RWPE2 (cell line): Measurements from ENCODE around the gene SKP2.

Experiments
- ATAC-seq: fragments of 200-7000 bp; cut with Tn5 transposase; 3 replicates; pipeline ENCODE4 v1.9.1; 2021; ENCODE audit warnings: low read depth
- DNase-seq: peaks from one replicate; pipeline ENCODE4 v3.0.0-alpha.2; 2020; ENCODE audit warnings: low spot score
- H3K27ac ChIP-seq: fragments of 450-650 bp; 2 replicates; pipeline ENCODE4 v1.5.1; 2017; ENCODE audit warnings: mild to moderate bottlenecking; ENCODE audit not compliant: poor library complexity, severe bottlenecking
- H3K27me3 ChIP-seq: fragments of 250-450 bp; sonication (Bioruptor Pico); 2 replicates; pipeline ENCODE4 v1.5.1; 2021; ENCODE audit warnings: mild to moderate bottlenecking, moderate library complexity; ENCODE audit not compliant: insufficient read depth, poor library complexity, severe bottlenecking
- H3K36me3 ChIP-seq: fragments of 250-450 bp; sonication (Bioruptor Pico); 2 replicates; pipeline ENCODE4 v1.5.1; 2020; ENCODE audit warnings: low read depth, mild to moderate bottlenecking, moderate library complexity
- H3K4me1 ChIP-seq: fragments of 250-450 bp; sonication (Bioruptor Pico); 2 replicates; pipeline ENCODE4 v1.5.1; 2021; ENCODE audit warnings: mild to moderate bottlenecking, moderate library complexity; ENCODE audit not compliant: insufficient read depth, poor library complexity, severe bottlenecking
- H3K4me3 ChIP-seq: fragments of 250-450 bp; sonication (Bioruptor Pico); 2 replicates; pipeline ENCODE4 v1.5.1; 2021; ENCODE audit warnings: mild to moderate bottlenecking, moderate library complexity; ENCODE audit not compliant: severe bottlenecking
- H3K9me3 ChIP-seq: fragments of 250-450 bp; sonication (Bioruptor Pico); 2 replicates; pipeline ENCODE4 v1.5.1; 2021; ENCODE audit warnings: mild to moderate bottlenecking, moderate library complexity; ENCODE audit not compliant: severe bottlenecking
- CTCF ChIP-seq: fragments of 450-650 bp; IDR thresholded peaks from one replicate; pipeline ENCODE4 v1.5.1; 2017; ENCODE audit warnings: mild to moderate bottlenecking, moderate library complexity; ENCODE audit not compliant: poor library complexity, severe bottlenecking

The SKP2 gene

GRCh38 chr5:36173426-36173825 is 21.5 kb downstream of the SKP2 start:
- peaks cover 97% of the 10 kb centered on the region for H3K36me3 ChIP-seq
- H3K9me3 ChIP-seq = no peaks in the 10 kb centered on the region
- DNase-seq (no peak), ATAC-seq (no peak)
- no peaks in the 10 kb centered on the region for H3K4me1 ChIP-seq
- no peak overlapping the region for H3K27ac ChIP-seq
- no peaks in the 10 kb centered on the region for H3K27me3 ChIP-seq
- H3K4me3 ChIP-seq = no peak overlapping the region
- TF ChIP-seq CTCF = no peak

- H3K36me3 ChIP-seq = peaks cover 97% of the 10 kb centered on the region
- no peaks in the 10 kb centered on the region for H3K27me3 ChIP-seq
- H3K27ac ChIP-seq = no peak overlapping the region
- no peak for DNase-seq
- no peak for ATAC-seq
- H3K9me3 ChIP-seq = no peaks in the 10 kb centered on the region
- H3K4me1 ChIP-seq = no peaks in the 10 kb centered on the region
- no peak overlapping the region for H3K4me3 ChIP-seq
- TF ChIP-seq CTCF = no peak
Observed at GRCh38 chr5:36174119-36174518, 22.2 kb downstream of the SKP2 start.

GRCh38 chr5:36175043-36175442 is 23.1 kb downstream of the SKP2 start:
- TF ChIP-seq CTCF = no peak
- DNase-seq (no peak), ATAC-seq (no peak)
- H3K9me3 ChIP-seq = no peaks in the 10 kb centered on the region
- no peak overlapping the region for H3K4me3 ChIP-seq
- H3K27me3 ChIP-seq = no peaks in the 10 kb centered on the region
- no peak overlapping the region for H3K27ac ChIP-seq
- H3K4me1 ChIP-seq = no peaks in the 10 kb centered on the region
- H3K36me3 ChIP-seq = peaks cover 99% of the 10 kb centered on the region

GRCh38 chr5:36177154-36177553 is 25.2 kb downstream of the SKP2 start:
- Histone ChIP-seq H3K4me1 (no peaks in the 10 kb centered on the region), H3K27ac (no peak overlapping the region), H3K9me3 (no peaks in the 10 kb centered on the region), H3K36me3 (peaks cover 99% of the 10 kb centered on the region), H3K27me3 (no peaks in the 10 kb centered on the region), H3K4me3 (no peak overlapping the region)
- no peak for DNase-seq
- TF ChIP-seq CTCF = no peak
- no peak for ATAC-seq

- Histone ChIP-seq H3K36me3 (peaks cover 99% of the 10 kb centered on the region), H3K27me3 (no peaks in the 10 kb centered on the region), H3K27ac (no peak overlapping the region), H3K9me3 (no peaks in the 10 kb centered on the region), H3K4me3 (no peak overlapping the region), H3K4me1 (no peaks in the 10 kb centered on the region)
- no peak for DNase-seq
- TF ChIP-seq CTCF = peak; percentile 92
- peak; percentile 84 for ATAC-seq
Observed at GRCh38 chr5:36177715-36178523, 26.0 kb downstream of the SKP2 start.
